NAMALWA (cell line): ENCODE results near the gene CACUL1.
"Not testable (repeated sequence)": the region's sequence is repeated elsewhere in the genome, so short reads cannot be mapped to it uniquely, and the experiment has no call there.

Experiments used
- DNase-seq: peaks from one replicate; pipeline ENCODE4 v3.0.0-alpha.2; 2015; ENCODE audit warnings: low spot score

Gene CACUL1

GRCh38 chr10:118768041-118768919 is 13.5 kb upstream of the CACUL1 start:
- DNase-seq = no peak

GRCh38 chr10:118767297-118768040 is 12.7 kb upstream of the CACUL1 start:
- DNase-seq = no peak

GRCh38 chr10:118764195-118764594 is 9.4 kb upstream of the CACUL1 start:
- DNase-seq = no peak

GRCh38 chr10:118763202-118763988 is 8.6 kb upstream of the CACUL1 start:
- no peak for DNase-seq

GRCh38 chr10:118760265-118760664 is 5.5 kb upstream of the CACUL1 start:
- no peak for DNase-seq

- DNase-seq = no peak
Observed at GRCh38 chr10:118758449-118758848, 3.7 kb upstream of the CACUL1 start.

GRCh38 chr10:118754229-118754555 is 578 bp downstream of the CACUL1 start:
- DNase-seq = peak; percentile 47

- peak; percentile 47 for DNase-seq
Observed at GRCh38 chr10:118753331-118754228, 1.2 kb downstream of the CACUL1 start.

GRCh38 chr10:118752409-118752808 is 2.4 kb downstream of the CACUL1 start:
- DNase-seq = no peak

GRCh38 chr10:118751265-118751664 is 3.5 kb downstream of the CACUL1 start:
- no peak for DNase-seq

GRCh38 chr10:118748041-118748440 is 6.7 kb downstream of the CACUL1 start:
- no peak for DNase-seq

- no peak for DNase-seq
Observed at GRCh38 chr10:118746246-118746645, 8.5 kb downstream of the CACUL1 start.

- DNase-seq = no peak
Observed at GRCh38 chr10:118745056-118745455, 9.7 kb downstream of the CACUL1 start.

GRCh38 chr10:118744346-118744918 is 10.3 kb downstream of the CACUL1 start:
- DNase-seq = not testable (repeated sequence)

GRCh38 chr10:118742782-118743181 is 12.0 kb downstream of the CACUL1 start:
- DNase-seq = no peak

GRCh38 chr10:118742032-118742431 is 12.7 kb downstream of the CACUL1 start:
- no peak for DNase-seq

GRCh38 chr10:118738406-118738805 is 16.4 kb downstream of the CACUL1 start:
- no peak for DNase-seq

GRCh38 chr10:118737603-118738302 is 17.0 kb downstream of the CACUL1 start:
- DNase-seq = peak; percentile 48

- no peak for DNase-seq
Observed at GRCh38 chr10:118735294-118735693, 19.5 kb downstream of the CACUL1 start.

GRCh38 chr10:118734475-118734874 is 20.3 kb downstream of the CACUL1 start:
- peak; percentile 30 for DNase-seq
